Fibroblast of pulmonary artery (primary cell): ENCODE data around the gene ATP8A1.

Source experiments
- DNase-seq: peaks from one replicate; pipeline ENCODE4 v3.0.0-alpha.2; 2010; ENCODE audit warnings: low read depth
- H3K4me3 ChIP-seq: replicated peaks from 2 replicates; pipeline ENCODE4 v1.5.1; 2011; ENCODE audit warnings: low read depth, mild to moderate bottlenecking, control low read depth, low read length, moderate library complexity
- TF ChIP-seq, protein P1 (sequence below): IDR thresholded peaks from 2 replicates; pipeline ENCODE4 v1.5.1; 2011; ENCODE audit warnings: mild to moderate bottlenecking, control low read depth, low read length, inconsistent platforms; ENCODE audit errors: missing control alignments

The ATP8A1 gene

DNA sequence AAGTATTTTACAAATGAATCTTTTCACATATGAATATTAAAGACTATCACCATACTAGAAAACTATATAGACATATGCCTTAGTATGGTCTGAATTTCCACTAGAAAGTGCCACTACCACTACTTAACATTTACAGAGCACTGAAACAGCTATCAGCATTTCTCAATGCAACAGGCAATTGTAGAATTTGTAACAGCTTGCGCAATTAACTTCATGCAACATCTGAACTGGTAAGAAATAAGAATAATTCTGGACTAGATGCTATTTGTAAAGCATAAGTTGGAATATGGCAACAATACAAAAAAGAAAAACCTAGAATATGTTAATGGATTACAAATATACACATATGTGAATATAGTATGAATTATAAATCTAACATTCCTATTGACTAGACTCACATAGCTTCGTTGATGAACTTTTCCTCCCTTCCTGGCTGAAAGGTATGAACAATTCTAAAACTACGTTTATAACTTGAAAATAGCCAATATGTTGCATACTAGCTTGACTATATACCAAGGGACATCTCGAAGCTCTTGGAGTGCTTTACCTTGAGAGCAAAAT lies 82.0 kb downstream of the ATP8A1 start:
- TF ChIP-seq, protein P1, sequence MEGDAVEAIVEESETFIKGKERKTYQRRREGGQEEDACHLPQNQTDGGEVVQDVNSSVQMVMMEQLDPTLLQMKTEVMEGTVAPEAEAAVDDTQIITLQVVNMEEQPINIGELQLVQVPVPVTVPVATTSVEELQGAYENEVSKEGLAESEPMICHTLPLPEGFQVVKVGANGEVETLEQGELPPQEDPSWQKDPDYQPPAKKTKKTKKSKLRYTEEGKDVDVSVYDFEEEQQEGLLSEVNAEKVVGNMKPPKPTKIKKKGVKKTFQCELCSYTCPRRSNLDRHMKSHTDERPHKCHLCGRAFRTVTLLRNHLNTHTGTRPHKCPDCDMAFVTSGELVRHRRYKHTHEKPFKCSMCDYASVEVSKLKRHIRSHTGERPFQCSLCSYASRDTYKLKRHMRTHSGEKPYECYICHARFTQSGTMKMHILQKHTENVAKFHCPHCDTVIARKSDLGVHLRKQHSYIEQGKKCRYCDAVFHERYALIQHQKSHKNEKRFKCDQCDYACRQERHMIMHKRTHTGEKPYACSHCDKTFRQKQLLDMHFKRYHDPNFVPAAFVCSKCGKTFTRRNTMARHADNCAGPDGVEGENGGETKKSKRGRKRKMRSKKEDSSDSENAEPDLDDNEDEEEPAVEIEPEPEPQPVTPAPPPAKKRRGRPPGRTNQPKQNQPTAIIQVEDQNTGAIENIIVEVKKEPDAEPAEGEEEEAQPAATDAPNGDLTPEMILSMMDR = no peak
- peak; percentile 14 for DNase-seq
- H3K4me3 ChIP-seq = no peak overlapping the region

DNA sequence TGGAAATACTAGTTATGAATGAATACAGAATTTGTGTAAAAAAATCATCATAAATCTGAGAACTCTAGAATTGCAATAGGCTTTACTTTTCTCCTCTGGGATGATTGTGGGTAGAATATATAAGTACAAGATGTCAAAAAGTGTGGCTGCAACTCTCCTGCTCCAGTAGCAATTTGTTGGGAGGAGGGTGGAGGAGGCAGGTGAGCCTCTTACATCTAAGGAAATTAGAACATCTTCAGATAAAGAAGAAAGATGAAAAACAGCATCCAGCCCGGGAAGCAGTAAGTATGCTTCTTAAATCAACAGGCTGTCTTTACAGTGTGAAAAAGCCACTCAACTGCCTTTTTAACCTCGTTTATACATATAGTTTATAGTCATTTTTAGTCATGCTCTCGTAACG lies 83.7 kb downstream of the ATP8A1 start:
- no peak for DNase-seq
- TF ChIP-seq, protein P1 = no peak
- no peak overlapping the region for H3K4me3 ChIP-seq

DNA sequence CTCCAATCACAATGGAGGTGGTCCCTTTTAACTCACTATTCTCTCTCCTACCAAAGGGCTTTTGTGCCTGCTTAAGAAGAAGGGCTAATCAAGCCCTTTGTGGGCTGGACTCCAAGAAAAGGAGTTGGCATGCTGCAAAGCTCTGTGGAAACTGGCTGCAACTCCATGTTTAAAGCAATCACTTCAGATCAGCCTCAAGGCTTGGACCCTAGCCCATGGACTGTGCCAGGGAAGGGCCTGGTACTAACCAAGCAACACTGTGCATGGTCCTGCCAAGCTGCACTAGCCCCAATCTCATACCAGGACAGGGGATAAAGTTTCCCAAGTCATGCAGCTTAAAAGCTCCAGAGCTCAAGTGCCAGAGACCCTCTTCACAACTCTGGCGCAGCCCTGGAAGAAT lies 86.7 kb downstream of the ATP8A1 start:
- TF ChIP-seq, protein P1 = no peak
- no peak for DNase-seq
- no peak overlapping the region for H3K4me3 ChIP-seq

DNA sequence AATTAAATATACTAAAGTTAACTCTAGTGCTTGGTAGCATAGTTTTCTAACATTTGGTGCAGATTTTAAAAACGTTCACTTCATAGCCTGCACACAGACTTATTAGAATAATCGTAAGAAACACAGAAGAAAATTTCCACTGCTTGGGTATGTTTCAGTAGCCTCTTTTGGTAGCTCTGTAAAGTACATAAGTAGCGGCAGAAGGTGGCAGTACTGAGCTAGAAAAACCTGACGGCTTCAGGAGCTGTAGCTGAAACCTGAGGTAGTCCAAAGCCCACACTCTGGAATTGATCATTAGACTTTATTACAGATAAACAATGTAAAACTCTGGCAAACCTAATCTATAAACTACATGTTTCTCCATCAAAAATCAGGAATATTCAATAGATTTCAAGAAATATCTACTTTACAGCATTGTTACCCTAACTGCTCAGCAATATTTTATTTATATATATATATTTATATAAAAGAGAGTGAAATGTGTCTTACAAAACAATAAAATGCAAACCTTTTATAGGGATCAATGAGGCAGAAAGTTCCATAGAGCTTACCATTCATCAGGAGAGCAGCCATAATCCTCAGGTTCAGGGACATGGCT lies 88.2 kb downstream of the ATP8A1 start:
- peak; percentile 83 for DNase-seq
- H3K4me3 ChIP-seq = no peak overlapping the region
- TF ChIP-seq, protein P1 = peak; percentile 79

DNA sequence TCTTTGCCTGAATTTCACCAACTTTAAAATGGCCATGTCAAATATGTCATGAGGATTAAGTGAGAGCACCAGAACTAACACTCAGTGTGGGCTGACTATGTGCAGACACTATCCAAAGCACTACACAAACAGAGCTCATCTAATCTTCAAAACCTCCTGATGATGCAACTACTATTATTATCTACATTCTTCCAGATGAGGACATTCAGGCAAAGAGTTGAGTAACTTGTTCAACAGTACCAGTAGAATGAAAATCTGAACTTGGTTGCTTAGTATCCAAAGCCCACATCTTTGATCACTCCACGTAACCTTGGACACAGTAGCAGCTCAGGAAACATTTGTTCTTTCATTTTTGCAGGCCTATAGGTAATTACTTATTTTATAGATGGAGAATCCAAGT lies 90.1 kb downstream of the ATP8A1 start:
- DNase-seq = peak; percentile 33

DNA sequence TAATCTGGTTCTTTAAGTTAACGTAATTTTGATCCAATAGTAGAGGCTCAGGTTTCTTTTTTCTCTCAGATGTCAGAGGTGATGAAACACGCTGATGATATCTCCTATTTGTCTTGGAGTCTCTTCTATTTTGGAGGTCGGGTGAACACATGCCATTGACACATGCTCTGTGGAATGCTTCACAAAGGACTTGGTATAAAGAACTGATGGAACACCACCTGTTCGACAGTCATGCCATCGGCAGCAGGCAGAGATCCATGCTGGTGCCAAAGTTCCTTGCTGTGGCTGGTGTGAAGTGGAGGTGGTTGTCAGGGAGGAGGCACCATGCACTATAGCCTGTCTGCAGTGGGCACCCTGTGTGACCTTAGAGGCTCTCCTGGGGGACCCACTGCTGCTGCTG lies 94.9 kb downstream of the ATP8A1 start:
- DNase-seq = no peak
- TF ChIP-seq, protein P1 = no peak
- H3K4me3 ChIP-seq = no peak overlapping the region

More for the DNA sequence above, 90.1 kb downstream of the ATP8A1 start:
- no peak overlapping the region for H3K4me3 ChIP-seq
- TF ChIP-seq, protein P1 = no peak

DNA sequence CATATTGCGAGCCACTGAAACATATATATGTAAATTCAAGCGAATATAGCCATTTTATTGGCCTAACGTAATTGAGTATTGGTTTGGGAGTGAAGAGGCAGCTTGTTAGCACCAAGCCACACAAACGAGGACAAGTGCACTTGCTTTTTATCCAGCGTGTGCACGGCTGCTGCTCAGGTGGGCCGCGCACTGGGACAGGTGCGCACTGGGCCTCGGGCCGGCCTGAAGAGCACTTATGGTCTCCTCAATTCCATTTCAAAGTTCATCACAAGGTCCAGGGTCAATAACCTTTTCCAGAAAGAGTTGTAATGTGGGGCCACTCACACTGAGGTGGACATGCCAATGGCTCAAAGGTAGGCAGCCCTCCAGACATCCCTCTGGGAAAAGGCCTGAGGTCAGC lies 95.9 kb downstream of the ATP8A1 start:
- DNase-seq = no peak
- no peak overlapping the region for H3K4me3 ChIP-seq
- TF ChIP-seq, protein P1 = no peak
